ENCODE measurements around the gene DPEP3. TPM values are rescaled to one million over a fixed set of nuclear protein-coding genes. Genes with fewer than 3 reads are reported as not detected.
"Not testable (repeated sequence)": the region's sequence is repeated elsewhere in the genome, so short reads cannot be mapped to it uniquely, and the experiment has no call there.

The DPEP3 gene
- total RNA-seq, 2 donors from 2014 or later, result not detected

DNA sequence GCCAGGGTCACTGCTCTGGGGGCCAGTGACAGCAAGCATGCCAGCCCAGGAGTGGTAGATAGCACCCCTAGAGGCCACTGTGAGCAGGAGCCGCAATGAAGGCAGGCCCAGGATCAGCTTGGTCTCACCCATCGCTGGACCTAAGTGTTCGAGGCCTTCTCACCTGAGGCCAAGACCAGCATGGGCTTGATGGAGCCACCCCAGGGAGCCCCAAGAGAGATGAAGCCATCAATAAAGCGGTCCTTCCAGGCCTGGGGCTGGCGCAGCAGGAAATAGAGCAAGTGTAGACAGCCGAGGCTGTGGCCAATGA is 38.1 kb downstream of the DPEP3 start:
- no peaks in the 10 kb centered on the region for H3K27me3 ChIP-seq
- peaks cover 73% of the 10 kb centered on the region for H3K36me3 ChIP-seq
- TF ChIP-seq, protein P1, sequence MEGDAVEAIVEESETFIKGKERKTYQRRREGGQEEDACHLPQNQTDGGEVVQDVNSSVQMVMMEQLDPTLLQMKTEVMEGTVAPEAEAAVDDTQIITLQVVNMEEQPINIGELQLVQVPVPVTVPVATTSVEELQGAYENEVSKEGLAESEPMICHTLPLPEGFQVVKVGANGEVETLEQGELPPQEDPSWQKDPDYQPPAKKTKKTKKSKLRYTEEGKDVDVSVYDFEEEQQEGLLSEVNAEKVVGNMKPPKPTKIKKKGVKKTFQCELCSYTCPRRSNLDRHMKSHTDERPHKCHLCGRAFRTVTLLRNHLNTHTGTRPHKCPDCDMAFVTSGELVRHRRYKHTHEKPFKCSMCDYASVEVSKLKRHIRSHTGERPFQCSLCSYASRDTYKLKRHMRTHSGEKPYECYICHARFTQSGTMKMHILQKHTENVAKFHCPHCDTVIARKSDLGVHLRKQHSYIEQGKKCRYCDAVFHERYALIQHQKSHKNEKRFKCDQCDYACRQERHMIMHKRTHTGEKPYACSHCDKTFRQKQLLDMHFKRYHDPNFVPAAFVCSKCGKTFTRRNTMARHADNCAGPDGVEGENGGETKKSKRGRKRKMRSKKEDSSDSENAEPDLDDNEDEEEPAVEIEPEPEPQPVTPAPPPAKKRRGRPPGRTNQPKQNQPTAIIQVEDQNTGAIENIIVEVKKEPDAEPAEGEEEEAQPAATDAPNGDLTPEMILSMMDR (IDR thresholded peaks at IDR 0.05), result peak; percentile 45 to 68
- no peak overlapping the region for H3K4me3 ChIP-seq
- peak overlapping the region in 1 of 2 donors; percentile 16 for H3K27ac ChIP-seq
- H3K4me1 ChIP-seq, result peaks cover 0 to 58% of the 10 kb centered on the region in 2 donors
- DNase-seq (ENCODE audit: low spot score), result no peak
- no peaks in the 10 kb centered on the region for H3K9me3 ChIP-seq

DNA sequence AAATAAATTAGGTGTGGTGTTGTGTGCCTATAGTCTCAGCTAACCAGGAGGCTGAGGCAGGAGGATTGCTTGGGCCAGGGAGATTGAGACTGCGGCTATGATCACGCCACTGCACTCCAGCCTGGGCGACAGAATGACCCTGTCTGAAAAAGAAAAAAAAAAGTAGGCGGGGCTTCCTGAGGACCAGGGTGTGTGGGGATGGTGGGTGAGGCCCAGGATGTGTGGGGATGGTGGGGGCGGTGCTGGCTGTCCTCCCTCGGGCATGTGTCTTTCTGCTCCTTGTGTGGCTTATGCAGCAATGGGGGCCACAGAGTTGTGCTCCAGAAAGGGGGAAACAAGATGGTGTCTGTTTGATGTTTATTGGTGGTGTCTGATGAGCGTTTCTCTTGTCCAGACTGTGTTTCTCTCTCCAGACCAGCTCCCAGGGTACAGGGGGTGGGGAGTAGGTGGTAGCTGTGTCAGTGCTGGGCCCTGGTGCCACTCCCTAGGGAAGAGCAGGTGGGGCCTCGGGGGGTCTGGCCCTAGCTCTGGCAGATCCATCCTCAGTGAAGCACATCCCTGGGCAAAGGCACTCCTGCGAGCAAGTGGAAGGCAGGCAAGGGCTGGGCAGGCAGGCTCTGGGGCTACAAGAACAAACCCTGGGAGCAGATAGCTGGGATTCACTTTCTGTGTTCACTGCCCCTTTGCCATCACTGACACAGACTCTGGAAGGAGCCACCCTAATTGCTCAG is 38.7 kb downstream of the DPEP3 start:
- TF ChIP-seq, protein P1 (IDR thresholded peaks at IDR 0.05), result no peak
- no peak for DNase-seq (ENCODE audit: low spot score)
- H3K27ac ChIP-seq, result peak overlapping the region in 1 of 2 donors; percentile 16
- peaks cover 67% of the 10 kb centered on the region for H3K36me3 ChIP-seq
- H3K9me3 ChIP-seq, result no peaks in the 10 kb centered on the region
- peaks cover 0 to 56% of the 10 kb centered on the region in 2 donors for H3K4me1 ChIP-seq
- H3K4me3 ChIP-seq, result no peak overlapping the region
- H3K27me3 ChIP-seq, result no peaks in the 10 kb centered on the region

DNA sequence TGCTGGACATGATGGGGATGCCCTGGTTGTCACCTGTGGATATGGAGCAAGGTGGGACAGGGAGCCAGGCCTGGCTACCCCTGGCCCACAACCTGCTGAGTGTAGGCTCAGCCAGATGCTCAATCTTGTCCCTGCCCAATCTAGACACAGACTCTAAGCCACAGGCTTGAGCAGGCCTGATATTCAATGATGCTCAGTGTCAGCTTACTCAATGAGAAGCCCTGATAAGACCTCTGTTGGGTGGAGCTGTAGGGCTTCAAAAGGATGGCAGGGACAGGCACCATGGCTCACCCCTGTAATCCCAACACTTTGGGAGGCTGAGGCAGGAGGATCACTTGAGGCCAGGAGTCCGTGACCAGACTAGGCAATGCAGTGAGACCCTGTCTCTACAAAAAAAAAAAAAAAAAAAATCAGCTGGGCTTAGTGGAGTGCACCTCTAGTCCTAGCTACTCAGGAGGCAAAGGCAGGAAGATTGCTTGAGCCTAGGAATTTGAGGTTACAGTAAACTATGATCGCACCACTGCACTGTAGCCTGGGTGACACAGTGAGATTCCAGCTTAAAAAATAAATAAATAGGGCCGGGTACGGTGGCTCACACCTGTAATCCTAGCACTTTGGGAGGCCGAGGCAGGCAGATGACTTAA is 39.7 kb downstream of the DPEP3 start:
- TF ChIP-seq, protein P1 (IDR thresholded peaks at IDR 0.05), result no peak
- H3K27ac ChIP-seq, result no peak overlapping the region
- peaks cover 57% of the 10 kb centered on the region for H3K36me3 ChIP-seq

DNA sequence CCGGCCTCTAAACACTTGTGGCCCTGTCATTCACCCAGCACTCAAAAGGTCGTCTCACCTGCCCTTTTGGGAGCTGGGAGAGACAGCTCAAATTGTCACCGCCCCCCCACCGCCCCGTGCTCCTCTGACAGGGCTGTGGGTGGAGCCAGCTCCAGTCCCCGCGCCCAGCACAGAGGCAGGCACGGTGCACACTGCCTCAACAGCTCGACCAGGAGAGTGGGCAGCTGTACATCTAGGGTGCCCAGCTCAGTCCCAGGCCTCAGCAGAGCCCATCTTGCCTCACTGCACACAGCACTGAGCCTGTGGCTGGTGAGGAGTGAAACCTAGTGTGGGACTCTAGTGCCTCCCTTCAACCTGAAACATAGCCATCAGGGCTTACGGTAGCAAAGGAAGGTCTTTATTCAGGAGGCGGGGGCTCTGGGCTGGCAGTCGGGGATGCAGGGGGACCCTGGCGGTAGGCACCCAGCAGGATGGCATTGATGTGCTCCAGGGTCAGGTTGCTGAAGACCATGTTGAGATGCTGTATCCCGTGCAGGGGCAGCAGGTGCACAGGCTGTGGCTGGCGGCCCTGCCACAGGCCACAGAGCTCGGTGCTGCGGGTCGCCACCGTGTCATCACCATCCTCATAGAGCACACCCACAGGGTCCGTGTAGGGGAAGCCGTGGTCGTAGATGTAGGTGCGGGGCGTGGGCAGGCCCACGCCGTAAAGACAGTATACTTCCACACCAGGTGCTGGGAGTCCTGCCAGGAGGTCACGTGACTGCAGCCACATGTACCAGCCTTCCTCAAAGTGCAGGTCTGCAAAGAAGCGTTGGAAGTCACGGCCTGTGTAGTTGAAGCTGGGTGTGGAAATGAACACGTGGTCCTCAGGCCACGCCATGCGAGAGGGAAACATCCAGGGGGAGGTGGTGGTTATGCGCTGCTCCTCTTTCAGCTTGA is 40.5 kb downstream of the DPEP3 start:
- H3K4me3 ChIP-seq, result no peak overlapping the region
- no peaks in the 10 kb centered on the region for H3K9me3 ChIP-seq
- peaks cover 0 to 46% of the 10 kb centered on the region in 2 donors for H3K4me1 ChIP-seq
- TF ChIP-seq, protein P1 (IDR thresholded peaks at IDR 0.05), result no peak
- H3K27ac ChIP-seq, result no peak overlapping the region
- DNase-seq (ENCODE audit: low spot score), result no peak
- H3K36me3 ChIP-seq, result peaks cover 49% of the 10 kb centered on the region
- H3K27me3 ChIP-seq, result no peaks in the 10 kb centered on the region

More for the DNA sequence above, 39.7 kb downstream of the DPEP3 start:
- DNase-seq (ENCODE audit: low spot score), result no peak
- no peak overlapping the region for H3K4me3 ChIP-seq
- H3K9me3 ChIP-seq, result no peaks in the 10 kb centered on the region
- no peaks in the 10 kb centered on the region for H3K27me3 ChIP-seq
- peaks cover 0 to 46% of the 10 kb centered on the region in 2 donors for H3K4me1 ChIP-seq

DNA sequence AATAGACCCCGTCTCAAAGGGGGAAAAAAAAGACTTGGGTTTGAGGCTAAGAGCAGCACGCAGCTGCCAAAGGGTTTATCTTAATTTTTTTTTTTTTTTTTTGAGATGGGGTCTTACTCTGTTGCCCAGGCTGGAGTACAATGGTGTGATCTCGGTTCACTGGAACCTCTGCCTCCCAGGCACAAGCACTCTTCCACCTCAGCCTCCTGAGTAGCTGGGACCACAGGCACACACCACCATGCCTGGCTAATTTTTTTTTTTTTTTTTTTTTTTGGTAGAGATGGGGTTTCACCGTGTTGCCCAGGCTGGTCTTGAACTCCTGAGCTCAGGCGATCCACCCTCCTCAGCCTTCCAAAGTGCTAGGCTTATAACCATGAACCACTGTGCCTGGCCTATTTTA is 42.6 kb downstream of the DPEP3 start:
- Histone ChIP-seq H3K4me1 (peaks cover 0 to 37% of the 10 kb centered on the region in 2 donors), H3K36me3 (peaks cover 30% of the 10 kb centered on the region)
- not testable (repeated sequence) for H3K27ac ChIP-seq; DNase-seq (ENCODE audit: low spot score); H3K4me3 ChIP-seq; H3K9me3 ChIP-seq; H3K27me3 ChIP-seq

All from right atrium auricular region (tissue), 2 donors.